Astrocyte (in vitro differentiated cells and primary cell): Measurements from ENCODE around the gene UTP15.

Experiments used
- EZH2 ChIP-seq: IDR thresholded peaks from 2 replicates; pipeline ENCODE4 v1.6.1; 2012; ENCODE audit warnings: mild to moderate bottlenecking, low read length, inconsistent platforms; ENCODE audit not compliant: insufficient read depth
- TF ChIP-seq, protein P1 (sequence below): IDR thresholded peaks from 2 replicates; pipeline ENCODE4 v1.5.1; 2011; ENCODE audit warnings: low read depth, mild to moderate bottlenecking, inconsistent platforms, low read length, moderate library complexity; ENCODE audit not compliant: insufficient read depth

DNA sequence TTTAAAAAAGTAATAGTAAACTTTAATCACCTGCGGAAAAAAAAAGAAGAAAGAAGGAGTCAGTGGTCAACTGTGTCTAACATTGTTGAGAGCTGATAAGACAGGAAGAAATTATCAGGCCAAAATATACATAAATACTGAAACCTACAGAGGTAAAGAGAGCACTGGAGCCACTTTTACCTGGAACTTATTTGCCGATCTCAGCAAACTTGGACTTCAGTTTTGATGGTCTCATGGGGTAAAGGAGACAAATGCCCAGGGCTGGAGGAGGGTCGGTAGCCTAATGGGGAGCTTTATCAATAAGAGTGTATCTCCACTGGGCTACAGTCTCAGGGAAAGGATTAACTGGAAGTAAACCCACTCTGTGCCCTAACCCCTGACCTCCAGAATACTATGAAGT is 33.8 kb downstream of the UTP15 start:
- TF ChIP-seq, protein P1, sequence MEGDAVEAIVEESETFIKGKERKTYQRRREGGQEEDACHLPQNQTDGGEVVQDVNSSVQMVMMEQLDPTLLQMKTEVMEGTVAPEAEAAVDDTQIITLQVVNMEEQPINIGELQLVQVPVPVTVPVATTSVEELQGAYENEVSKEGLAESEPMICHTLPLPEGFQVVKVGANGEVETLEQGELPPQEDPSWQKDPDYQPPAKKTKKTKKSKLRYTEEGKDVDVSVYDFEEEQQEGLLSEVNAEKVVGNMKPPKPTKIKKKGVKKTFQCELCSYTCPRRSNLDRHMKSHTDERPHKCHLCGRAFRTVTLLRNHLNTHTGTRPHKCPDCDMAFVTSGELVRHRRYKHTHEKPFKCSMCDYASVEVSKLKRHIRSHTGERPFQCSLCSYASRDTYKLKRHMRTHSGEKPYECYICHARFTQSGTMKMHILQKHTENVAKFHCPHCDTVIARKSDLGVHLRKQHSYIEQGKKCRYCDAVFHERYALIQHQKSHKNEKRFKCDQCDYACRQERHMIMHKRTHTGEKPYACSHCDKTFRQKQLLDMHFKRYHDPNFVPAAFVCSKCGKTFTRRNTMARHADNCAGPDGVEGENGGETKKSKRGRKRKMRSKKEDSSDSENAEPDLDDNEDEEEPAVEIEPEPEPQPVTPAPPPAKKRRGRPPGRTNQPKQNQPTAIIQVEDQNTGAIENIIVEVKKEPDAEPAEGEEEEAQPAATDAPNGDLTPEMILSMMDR: no peak
- no peak for TF ChIP-seq EZH2
